ENCODE data around the gene PIAS1. TPM values are rescaled to one million over a fixed set of nuclear protein-coding genes. Genes with fewer than 3 reads are reported as not detected.

Gene PIAS1
- polyA plus RNA-seq, 2 of the 4 experiments (the other 2 are of a cell fraction), result 23.2 to 49.5 TPM

GRCh38 chr15:68040144-68040543 is 14.0 kb upstream of the PIAS1 start:
- FAIRE-seq (peak; percentile 82), DNase-seq (ENCODE audit: low read depth in 1 of 2, low spot score in 1 of 2) (no peak), ATAC-seq (no peak)
- Histone ChIP-seq H3K4me3 (no peak overlapping the region), H3K4me1 (peaks cover 23% of the 10 kb centered on the region), H3K9me3 (peaks cover 26% of the 10 kb centered on the region; the same call in 2 of the 3 replicates), H3K27ac (no peak overlapping the region), H3K4me2 (no peak overlapping the region)
- no peak for TF ChIP-seq HOXB5 (CRISPR knock-in tag; IDR thresholded peaks at IDR 0.05)
- no peak for TF ChIP-seq POLR2A (IDR thresholded peaks at IDR 0.05; ENCODE audit: low read length)
- TF ChIP-seq TP53 (CRISPR knock-in tag; IDR thresholded peaks at IDR 0.05), result no peak
- TF ChIP-seq HMGXB4 (CRISPR knock-in tag; IDR thresholded peaks at IDR 0.05; ENCODE audit: borderline replicate concordance), result no peak
- TF ChIP-seq FOSB (CRISPR knock-in tag; IDR thresholded peaks at IDR 0.05), result no peak
- TF ChIP-seq RFX5 (IDR thresholded peaks at IDR 0.05), result no peak
- TF ChIP-seq HOXA7 (CRISPR knock-in tag; IDR thresholded peaks at IDR 0.05), result no peak
- no peak for TF ChIP-seq ZC3H11A (IDR thresholded peaks at IDR 0.05)
- no peak for TF ChIP-seq RNF2 (IDR thresholded peaks at IDR 0.05; ENCODE audit: borderline replicate concordance, low read depth)
- TF ChIP-seq EHF (CRISPR knock-in tag; IDR thresholded peaks at IDR 0.05), result no peak
- TF ChIP-seq ZNF302 (CRISPR knock-in tag; IDR thresholded peaks at IDR 0.05), result no peak
- ChIA-PET CTCF (no interaction called here), POLR2A (no interaction called here)
- WGBS (ENCODE audit: missing lambda C conversion rate), result 93% methylated on average over 1 of the region's 1 CpG

- peak in 1 of 2 experiments; percentile 56 for DNase-seq (ENCODE audit: low read depth in 1 of 2, low spot score in 1 of 2)
- CTCF ChIA-PET, result no interaction called here
- 6% methylated on average over 5 of the region's 5 CpGs for WGBS (ENCODE audit: missing lambda C conversion rate)
- TF ChIP-seq CEBPB (IDR thresholded peaks at IDR 0.05), result no peak
- TF ChIP-seq GATA3 (IDR thresholded peaks at IDR 0.05; ENCODE audit: borderline replicate concordance), result peak; percentile 31; the same call in 1 of the 2 replicates
- TF ChIP-seq RFX5 (IDR thresholded peaks at IDR 0.05), result no peak
- TF ChIP-seq MAX (IDR thresholded peaks at IDR 0.05), result no peak
- peaks cover 19% of the 10 kb centered on the region; the same call in 2 of the 3 replicates for H3K9me3 ChIP-seq
- peaks cover 30% of the 10 kb centered on the region for H3K4me1 ChIP-seq
- peak overlapping the region; percentile 67 for H3K4me2 ChIP-seq
- H3K4me3 ChIP-seq, result no peak overlapping the region
- peak; percentile 18 for FAIRE-seq
- ATAC-seq, result peak; percentile 69 to 80
- peak overlapping the region; percentile 50 to 54; a peak in 5 of 6 replicates for H3K27ac ChIP-seq
- POLR2A ChIA-PET, result no interaction called here
These were observed 11.8 kb upstream of the PIAS1 start for GRCh38 chr15:68042156-68042854.

GRCh38 chr15:68042855-68043222 is 11.3 kb upstream of the PIAS1 start:
- FAIRE-seq, result no peak
- peak in 1 of 2 experiments; percentile 18; a peak in 2 of 6 replicates for ATAC-seq
- Histone ChIP-seq H3K4me3 (no peak overlapping the region), H3K27ac (peak overlapping the region; percentile 50 to 54; a peak in 5 of 6 replicates), H3K9me3 (peaks cover 15% of the 10 kb centered on the region; the same call in 2 of the 3 replicates), H3K4me1 (peaks cover 35% of the 10 kb centered on the region), H3K4me2 (peak overlapping the region; percentile 67)
- DNase-seq (ENCODE audit: low read depth in 1 of 2, low spot score in 1 of 2), result no peak
- ChIA-PET CTCF (no interaction called here), POLR2A (no interaction called here)
- TF ChIP-seq EHMT2 (IDR thresholded peaks at IDR 0.05; ENCODE audit: low read depth) (no peak), ZC3H11A (IDR thresholded peaks at IDR 0.05) (no peak), RARB (CRISPR knock-in tag; IDR thresholded peaks at IDR 0.05) (no peak), POLR2A (IDR thresholded peaks at IDR 0.05; ENCODE audit: low read length) (no peak), CEBPB (IDR thresholded peaks at IDR 0.05) (no peak)
- 38% methylated on average over 3 of the region's 3 CpGs for WGBS (ENCODE audit: missing lambda C conversion rate)
